ENCODE data around the gene PCDHGA6. TPM values are rescaled to one million over a fixed set of nuclear protein-coding genes. Genes with fewer than 3 reads are reported as not detected.

Gene PCDHGA6
- total and polyA plus RNA-seq, 2 donors (not counting 1 experiment from before 2014, with no cell fraction given) = 3.9 to 4.8 TPM

DNA sequence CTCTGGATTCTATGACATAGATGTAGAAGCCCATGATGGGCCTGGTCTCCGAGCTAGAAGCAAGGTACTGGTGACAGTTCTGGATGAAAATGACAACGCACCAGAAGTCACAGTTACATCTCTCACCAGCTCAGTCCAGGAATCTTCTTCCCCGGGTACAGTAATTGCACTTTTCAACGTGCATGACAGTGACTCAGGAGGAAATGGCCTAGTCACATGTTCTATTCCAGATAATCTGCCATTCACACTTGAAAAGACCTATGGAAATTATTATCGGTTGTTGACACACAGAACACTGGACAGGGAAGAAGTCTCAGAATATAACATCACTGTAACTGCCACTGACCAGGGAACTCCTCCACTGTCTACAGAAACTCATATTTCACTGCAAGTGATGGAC lies 17.6 kb upstream of the PCDHGA6 start:
- no peaks in the 10 kb centered on the region for H3K36me3 ChIP-seq (ENCODE audit: control insufficient read depth, insufficient read depth, low read length)
- H3K79me2 ChIP-seq (ENCODE audit: control insufficient read depth, insufficient read depth, low read length) = no peaks in the 10 kb centered on the region
- DNase-seq (ENCODE audit: low read depth in 2 of 2) = no peak
- H3K27me3 ChIP-seq (ENCODE audit: control insufficient read depth, insufficient read depth, low read length) = peaks cover 9% of the 10 kb centered on the region
- no peak overlapping the region for H3K9ac ChIP-seq (ENCODE audit: insufficient read depth, low read length)
- TF ChIP-seq, protein P1, sequence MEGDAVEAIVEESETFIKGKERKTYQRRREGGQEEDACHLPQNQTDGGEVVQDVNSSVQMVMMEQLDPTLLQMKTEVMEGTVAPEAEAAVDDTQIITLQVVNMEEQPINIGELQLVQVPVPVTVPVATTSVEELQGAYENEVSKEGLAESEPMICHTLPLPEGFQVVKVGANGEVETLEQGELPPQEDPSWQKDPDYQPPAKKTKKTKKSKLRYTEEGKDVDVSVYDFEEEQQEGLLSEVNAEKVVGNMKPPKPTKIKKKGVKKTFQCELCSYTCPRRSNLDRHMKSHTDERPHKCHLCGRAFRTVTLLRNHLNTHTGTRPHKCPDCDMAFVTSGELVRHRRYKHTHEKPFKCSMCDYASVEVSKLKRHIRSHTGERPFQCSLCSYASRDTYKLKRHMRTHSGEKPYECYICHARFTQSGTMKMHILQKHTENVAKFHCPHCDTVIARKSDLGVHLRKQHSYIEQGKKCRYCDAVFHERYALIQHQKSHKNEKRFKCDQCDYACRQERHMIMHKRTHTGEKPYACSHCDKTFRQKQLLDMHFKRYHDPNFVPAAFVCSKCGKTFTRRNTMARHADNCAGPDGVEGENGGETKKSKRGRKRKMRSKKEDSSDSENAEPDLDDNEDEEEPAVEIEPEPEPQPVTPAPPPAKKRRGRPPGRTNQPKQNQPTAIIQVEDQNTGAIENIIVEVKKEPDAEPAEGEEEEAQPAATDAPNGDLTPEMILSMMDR (conservative IDR thresholded peaks at IDR 0.05 in 1 of 2, IDR thresholded peaks at IDR 0.05 in 1 of 2; ENCODE audit: low read depth in 1 of 2, low read length in 2 of 2) = no peak
- no peak for TF ChIP-seq EZH2 (IDR thresholded peaks at IDR 0.05; ENCODE audit: low read length, missing control alignments)
- no peaks in the 10 kb centered on the region for H3K4me1 ChIP-seq (ENCODE audit: control insufficient read depth, extremely low read depth, insufficient read depth, low read length)
- no peak overlapping the region for H3K4me3 ChIP-seq (replicated peaks in 1 of 4; ENCODE audit: control extremely low read depth in 1 of 4, insufficient read depth in 1 of 4, low read depth in 3 of 4, low read length in 4 of 4)
- H4K20me1 ChIP-seq (ENCODE audit: control insufficient read depth, extremely low read depth, insufficient read depth, low read length) = no peaks in the 10 kb centered on the region
- no peak overlapping the region for H3K27ac ChIP-seq (ENCODE audit: insufficient read depth, low read length)
- no peaks in the 10 kb centered on the region for H3K9me3 ChIP-seq (ENCODE audit: control insufficient read depth, insufficient read depth, low read depth, low read length)
- H3K4me2 ChIP-seq (ENCODE audit: extremely low read depth, insufficient read depth, low read length) = no peak overlapping the region
- H2AFZ ChIP-seq (ENCODE audit: low read length) = no peak overlapping the region

DNA sequence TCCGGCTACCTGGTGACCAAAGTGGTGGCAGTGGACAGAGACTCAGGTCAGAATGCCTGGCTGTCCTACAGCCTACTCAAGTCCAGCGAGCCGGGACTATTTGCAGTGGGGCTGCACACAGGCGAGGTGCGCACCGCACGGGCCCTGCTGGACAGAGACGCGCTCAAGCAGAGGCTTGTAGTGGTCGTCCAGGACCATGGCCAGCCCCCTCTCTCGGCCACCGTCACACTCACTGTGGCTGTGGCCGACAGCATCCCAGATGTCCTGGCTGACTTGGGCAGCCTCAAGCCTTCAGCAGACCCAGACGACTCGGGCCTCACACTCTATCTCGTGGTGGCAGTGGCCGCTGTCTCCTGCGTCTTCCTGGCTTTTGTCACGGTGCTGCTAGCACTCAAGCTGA lies 16.7 kb upstream of the PCDHGA6 start:
- no peak for DNase-seq (ENCODE audit: low read depth in 2 of 2)
- H3K9ac ChIP-seq (ENCODE audit: insufficient read depth, low read length) = no peak overlapping the region
- no peaks in the 10 kb centered on the region for H4K20me1 ChIP-seq (ENCODE audit: control insufficient read depth, extremely low read depth, insufficient read depth, low read length)
- H3K27ac ChIP-seq (ENCODE audit: insufficient read depth, low read length) = no peak overlapping the region
- H3K9me3 ChIP-seq (ENCODE audit: control insufficient read depth, insufficient read depth, low read depth, low read length) = no peaks in the 10 kb centered on the region
- no peaks in the 10 kb centered on the region for H3K4me1 ChIP-seq (ENCODE audit: control insufficient read depth, extremely low read depth, insufficient read depth, low read length)
- no peak overlapping the region for H3K4me2 ChIP-seq (ENCODE audit: extremely low read depth, insufficient read depth, low read length)
- H3K36me3 ChIP-seq (ENCODE audit: control insufficient read depth, insufficient read depth, low read length) = no peaks in the 10 kb centered on the region
- peaks cover 5% of the 10 kb centered on the region for H3K27me3 ChIP-seq (ENCODE audit: control insufficient read depth, insufficient read depth, low read length)
- H2AFZ ChIP-seq (ENCODE audit: low read length) = no peak overlapping the region
- no peaks in the 10 kb centered on the region for H3K79me2 ChIP-seq (ENCODE audit: control insufficient read depth, insufficient read depth, low read length)
- H3K4me3 ChIP-seq (replicated peaks in 1 of 4; ENCODE audit: control extremely low read depth in 1 of 4, insufficient read depth in 1 of 4, low read depth in 3 of 4, low read length in 4 of 4) = no peak overlapping the region
- no peak for TF ChIP-seq EZH2 (IDR thresholded peaks at IDR 0.05; ENCODE audit: low read length, missing control alignments)
- TF ChIP-seq, protein P1 (conservative IDR thresholded peaks at IDR 0.05 in 1 of 2, IDR thresholded peaks at IDR 0.05 in 1 of 2; ENCODE audit: low read depth in 1 of 2, low read length in 2 of 2) = no peak

DNA sequence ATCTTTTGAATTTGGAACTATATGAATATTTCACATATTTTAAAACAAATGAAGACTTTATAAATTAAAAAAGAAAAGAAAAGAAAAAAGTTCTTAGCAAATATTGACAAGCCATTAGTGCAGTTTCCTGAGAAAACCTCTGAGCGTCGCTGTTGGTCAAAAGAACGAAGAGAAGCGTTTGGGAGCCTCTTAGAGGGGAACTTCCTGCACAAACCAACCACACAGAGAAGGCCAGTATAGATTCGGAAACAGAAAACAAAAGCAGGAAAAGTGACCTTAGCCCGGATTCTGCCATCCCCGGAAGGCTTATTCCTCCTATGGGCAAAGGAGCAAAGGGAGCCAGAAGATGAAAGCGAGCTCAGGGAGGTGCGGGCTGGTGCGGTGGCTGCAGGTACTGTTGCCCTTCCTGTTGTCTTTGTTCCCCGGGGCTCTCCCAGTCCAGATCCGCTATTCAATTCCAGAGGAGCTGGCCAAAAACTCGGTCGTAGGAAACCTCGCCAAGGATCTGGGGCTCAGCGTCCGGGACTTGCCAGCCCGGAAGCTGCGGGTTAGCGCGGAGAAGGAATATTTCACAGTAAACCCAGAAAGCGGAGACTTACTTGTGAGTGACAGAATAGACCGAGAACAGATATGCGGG lies 13.8 kb upstream of the PCDHGA6 start, which contains the start of gene PCDHGB2:
TSS of gene PCDHGB2 (plus strand) at position 205 of the 637 bp plus-strand sequence. CDS start at position 347, 142 bp downstream.
- TF ChIP-seq, protein P1 (conservative IDR thresholded peaks at IDR 0.05 in 1 of 2, IDR thresholded peaks at IDR 0.05 in 1 of 2; ENCODE audit: low read depth in 1 of 2, low read length in 2 of 2) = peak; percentile 48 to 61
- no peak for TF ChIP-seq EZH2 (IDR thresholded peaks at IDR 0.05; ENCODE audit: low read length, missing control alignments)
- Histone ChIP-seq H3K4me2 (ENCODE audit: extremely low read depth, insufficient read depth, low read length) (no peak within 1 kb of the TSS), H3K9ac (ENCODE audit: insufficient read depth, low read length) (no peak within 1 kb of the TSS), H3K27me3 (ENCODE audit: control insufficient read depth, insufficient read depth, low read length) (peaks cover 21% of the 10 kb centered on the region), H3K27ac (ENCODE audit: insufficient read depth, low read length) (no peak within 1 kb of the TSS), H2AFZ (ENCODE audit: low read length) (no peak within 1 kb of the TSS), H3K36me3 (ENCODE audit: control insufficient read depth, insufficient read depth, low read length) (no peaks in the 10 kb centered on the region), H3K9me3 (ENCODE audit: control insufficient read depth, insufficient read depth, low read depth, low read length) (peaks cover 3% of the 10 kb centered on the region), H4K20me1 (ENCODE audit: control insufficient read depth, extremely low read depth, insufficient read depth, low read length) (no peaks in the 10 kb centered on the region), H3K4me3 (replicated peaks in 1 of 4; ENCODE audit: control extremely low read depth in 1 of 4, insufficient read depth in 1 of 4, low read depth in 3 of 4, low read length in 4 of 4) (peak within 1 kb of the TSS; percentile 20 to 58 (median 40)), H3K79me2 (ENCODE audit: control insufficient read depth, insufficient read depth, low read length) (no peaks in the 10 kb centered on the region), H3K4me1 (ENCODE audit: control insufficient read depth, extremely low read depth, insufficient read depth, low read length) (no peaks in the 10 kb centered on the region)
- DNase-seq (ENCODE audit: low read depth in 2 of 2) = peak; percentile 43 to 65
